ENCODE data around the gene MKKS.

DNA sequence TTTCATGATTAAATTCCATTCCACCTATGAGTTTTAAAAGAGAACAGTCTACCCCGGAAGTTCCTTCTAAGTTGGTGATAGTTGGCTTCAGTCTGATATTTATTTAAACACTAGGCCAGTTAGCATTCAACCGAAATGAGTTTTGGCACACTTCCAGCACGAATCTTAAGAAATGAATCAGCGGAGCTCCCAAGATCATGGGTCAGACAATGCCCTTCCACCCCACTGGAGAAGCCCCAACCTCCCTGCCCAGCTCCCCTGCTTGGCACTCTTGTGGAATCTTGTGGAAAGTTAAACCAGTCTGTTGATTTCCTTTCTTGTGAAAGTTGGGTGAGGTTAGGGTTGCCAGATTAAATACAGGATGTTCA lies 64.3 kb downstream of the MKKS start:
- TF ChIP-seq, protein P1, sequence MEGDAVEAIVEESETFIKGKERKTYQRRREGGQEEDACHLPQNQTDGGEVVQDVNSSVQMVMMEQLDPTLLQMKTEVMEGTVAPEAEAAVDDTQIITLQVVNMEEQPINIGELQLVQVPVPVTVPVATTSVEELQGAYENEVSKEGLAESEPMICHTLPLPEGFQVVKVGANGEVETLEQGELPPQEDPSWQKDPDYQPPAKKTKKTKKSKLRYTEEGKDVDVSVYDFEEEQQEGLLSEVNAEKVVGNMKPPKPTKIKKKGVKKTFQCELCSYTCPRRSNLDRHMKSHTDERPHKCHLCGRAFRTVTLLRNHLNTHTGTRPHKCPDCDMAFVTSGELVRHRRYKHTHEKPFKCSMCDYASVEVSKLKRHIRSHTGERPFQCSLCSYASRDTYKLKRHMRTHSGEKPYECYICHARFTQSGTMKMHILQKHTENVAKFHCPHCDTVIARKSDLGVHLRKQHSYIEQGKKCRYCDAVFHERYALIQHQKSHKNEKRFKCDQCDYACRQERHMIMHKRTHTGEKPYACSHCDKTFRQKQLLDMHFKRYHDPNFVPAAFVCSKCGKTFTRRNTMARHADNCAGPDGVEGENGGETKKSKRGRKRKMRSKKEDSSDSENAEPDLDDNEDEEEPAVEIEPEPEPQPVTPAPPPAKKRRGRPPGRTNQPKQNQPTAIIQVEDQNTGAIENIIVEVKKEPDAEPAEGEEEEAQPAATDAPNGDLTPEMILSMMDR (IDR thresholded peaks at IDR 0.05; ENCODE audit: poor library complexity): no peak
- TF ChIP-seq EZH2 (IDR thresholded peaks at IDR 0.05; ENCODE audit: borderline replicate concordance) (no peak), EZH2phosphoT487 (IDR thresholded peaks at IDR 0.05; ENCODE audit: low read depth, severe bottlenecking, unreplicated experiment) (no peak)

All from hepatocyte (in vitro differentiated cells).